Lower leg skin (tissue), 4 donors: ENCODE measurements around the gene LACRT. TPM values are rescaled to one million over a fixed set of nuclear protein-coding genes. Genes with fewer than 3 reads are reported as not detected.

ENCODE experiments used
- DNase-seq, 2 donors: peaks; one replicate each; pipeline ENCODE4 v3.0.0-alpha.2; 2019; ENCODE audit warnings: low spot score in 2 of 2
- H3K4me3 ChIP-seq: fragments of 200-600 bp; sonication (generic); 2 replicates; pipeline ENCODE4 v1.5.1; 2017; ENCODE audit warnings: mild to moderate bottlenecking, low read depth; ENCODE audit not compliant: poor library complexity, severe bottlenecking
- CTCF ChIP-seq, 3 donors: fragments of 450-650 bp; IDR thresholded peaks; one replicate each; pipeline ENCODE4 v1.5.1; 2016; ENCODE audit warnings: antibody characterized with exemption in 3 of 3, mild to moderate bottlenecking in 3 of 3, moderate library complexity in 2 of 3
- POLR2A ChIP-seq, 2 donors: fragments of 450-650 bp; IDR thresholded peaks; one replicate each; pipeline ENCODE4 v1.6.1; 2016 to 2017; ENCODE audit warnings: antibody characterized with exemption in 2 of 2, mild to moderate bottlenecking in 1 of 2, moderate library complexity in 1 of 2
- WGBS, 2 donors: methylation state at CpG; one replicate each; pipeline ENCODE4 v1.1.5; 2018; 5-methylcytosine and 5-hydroxymethylcytosine counted together
- intact Hi-C: fragments of 100-400 bp; cut with DNase I; formaldehyde crosslinking; loops from one replicate; pipeline ENCODE4 v1.15.0; 2023; ENCODE audit warnings: low total_unique reads
- total RNA-seq, 4 donors: library from RNA; depleted of rRNA; stranded (reverse); fragments of >200 nt; gene quantifications; one replicate each; pipeline ENCODE4 v1.1.0, GENCODE V29; 2016

The LACRT gene
- total RNA-seq, 4 donors from 2014 or later: 0.68 TPM; not detected in 3

- H3K4me3 ChIP-seq: no peak overlapping the region
- DNase-seq: no peak
- intact Hi-C loops: no loop called here
- 64 to 69% methylated on average over 19 of the region's 19 CpGs for WGBS, 2 donors
- no peak for TF ChIP-seq POLR2A (IDR thresholded peaks at IDR 0.05)
Observed at GRCh38 chr12:54658306-54659264, 23.9 kb upstream of the LACRT start.

GRCh38 chr12:54657105-54657607, 22.5 kb upstream of the LACRT start:
- H3K4me3 ChIP-seq: no peak overlapping the region
- WGBS, 2 donors: 72% methylated on average over 6 of the region's 6 CpGs
- no peak for DNase-seq
- TF ChIP-seq POLR2A (IDR thresholded peaks at IDR 0.05) (no peak), CTCF (IDR thresholded peaks at IDR 0.05) (no peak)
- intact Hi-C loops: no loop called here

GRCh38 chr12:54654926-54655325, 20.2 kb upstream of the LACRT start:
- intact Hi-C loops: no loop called here
- DNase-seq: no peak
- no peak overlapping the region for H3K4me3 ChIP-seq
- TF ChIP-seq CTCF (IDR thresholded peaks at IDR 0.05): no peak
- WGBS, 2 donors: 15 to 23% methylated on average over 2 of the region's 2 CpGs

GRCh38 chr12:54653025-54653424, 18.3 kb upstream of the LACRT start:
- no peak for TF ChIP-seq POLR2A (IDR thresholded peaks at IDR 0.05)
- no peak for TF ChIP-seq CTCF (IDR thresholded peaks at IDR 0.05)
- no peak for DNase-seq
- intact Hi-C loops: no loop called here
- H3K4me3 ChIP-seq: no peak overlapping the region
- 68 to 75% methylated on average over 9 of the region's 9 CpGs for WGBS, 2 donors

- intact Hi-C loops: no loop called here
- H3K4me3 ChIP-seq: no peak overlapping the region
- no peak for DNase-seq
- TF ChIP-seq POLR2A (IDR thresholded peaks at IDR 0.05): no peak
- no peak for TF ChIP-seq CTCF (IDR thresholded peaks at IDR 0.05)
- 60 to 63% methylated on average over 5 of the region's 5 CpGs for WGBS, 2 donors
Observed at GRCh38 chr12:54650889-54651288, 16.2 kb upstream of the LACRT start.

GRCh38 chr12:54650409-54650808, 15.7 kb upstream of the LACRT start:
- intact Hi-C loops: no loop called here
- H3K4me3 ChIP-seq: no peak overlapping the region
- no peak for DNase-seq
- WGBS, 2 donors: 64 to 65% methylated on average over 4 of the region's 4 CpGs
- TF ChIP-seq POLR2A (IDR thresholded peaks at IDR 0.05) (no peak), CTCF (IDR thresholded peaks at IDR 0.05) (no peak)
